Suprapubic skin (tissue), 4 donors: ENCODE data around the gene PASD1. TPM values are rescaled to one million over a fixed set of nuclear protein-coding genes. Genes with fewer than 3 reads are reported as not detected.
A peak's percentile ranks its signal among the peaks of the same experiment; 100 is the strongest.

Experiments
- DNase-seq, 2 donors: peaks; one replicate each; pipeline ENCODE4 v3.0.0-alpha.2; 2019; ENCODE audit warnings: low spot score in 2 of 2
- H3K27ac ChIP-seq: fragments of 200-600 bp; sonication (generic); one replicate; pipeline ENCODE4 v1.5.1; 2019
- H3K27me3 ChIP-seq: fragments of 200-600 bp; sonication (generic); one replicate; pipeline ENCODE4 v1.5.1; 2019
- H3K36me3 ChIP-seq: fragments of 200-600 bp; sonication (generic); one replicate; pipeline ENCODE4 v1.5.1; 2019
- H3K4me1 ChIP-seq: fragments of 200-600 bp; sonication (generic); one replicate; pipeline ENCODE4 v1.5.1; 2019
- H3K4me3 ChIP-seq: fragments of 200-600 bp; sonication (generic); one replicate; pipeline ENCODE4 v1.5.1; 2019; ENCODE audit warnings: mild to moderate bottlenecking
- H3K9me3 ChIP-seq: fragments of 200-600 bp; sonication (generic); one replicate; pipeline ENCODE4 v1.5.1; 2019
- EP300 ChIP-seq: sonication (generic); formaldehyde crosslinking; IDR thresholded peaks from one replicate; pipeline ENCODE4 v1.6.1; 2017; ENCODE audit warnings: antibody characterized with exemption
- POLR2A ChIP-seq, 2 donors: fragments of 450-650 bp; IDR thresholded peaks; one replicate each; pipeline ENCODE4 v1.6.1; 2017; ENCODE audit warnings: antibody characterized with exemption in 2 of 2, mild to moderate bottlenecking in 2 of 2, moderate library complexity in 2 of 2
- POLR2AphosphoS5 ChIP-seq, 3 donors: sonication (generic); formaldehyde crosslinking; IDR thresholded peaks; one replicate each; pipeline ENCODE4 v1.6.1; 2017; ENCODE audit warnings: antibody characterized with exemption in 3 of 3
- WGBS: methylation state at CpG from one replicate; pipeline ENCODE4 v1.1.5; 2018; 5-methylcytosine and 5-hydroxymethylcytosine counted together
- total RNA-seq, 4 donors: library from RNA; depleted of rRNA; stranded (reverse); fragments of >200 nt; gene quantifications; one replicate each; pipeline ENCODE4 v1.1.0, GENCODE V29; 2016
- TF ChIP-seq, protein P1 (sequence below), 2 donors: fragments of 200-600 bp in 1 of 2; fragments of 450-650 bp in 1 of 2; sonication (generic) in 1 of 2; IDR thresholded peaks; one replicate each; pipeline ENCODE4 v1.5.1; 2016 to 2019; ENCODE audit warnings: antibody characterized with exemption in 2 of 2, mild to moderate bottlenecking in 1 of 2, moderate library complexity in 1 of 2

The PASD1 gene
- total RNA-seq, 4 donors from 2014 or later, result not detected

DNA sequence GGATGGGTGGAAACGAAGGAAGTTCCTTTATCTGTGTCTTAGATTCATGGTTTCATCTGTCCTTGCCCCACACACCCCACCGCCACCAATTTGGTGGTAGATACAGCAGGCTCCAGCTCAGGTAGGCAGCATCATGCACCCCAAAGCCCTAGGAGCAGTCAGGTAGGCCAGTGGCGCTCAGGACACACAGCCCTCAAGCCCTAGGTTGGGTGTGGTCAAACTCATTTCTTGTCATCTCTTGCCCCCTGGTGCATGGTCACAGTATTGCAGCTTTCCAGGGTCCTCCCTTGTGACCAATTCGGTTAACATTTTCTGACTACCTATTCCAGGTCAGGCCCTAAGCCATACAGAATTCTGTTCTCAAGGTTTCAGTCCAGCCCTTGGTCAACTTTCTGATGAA is 117.3 kb downstream of the PASD1 start:
- Histone ChIP-seq H3K36me3 (no peaks in the 10 kb centered on the region), H3K4me1 (no peaks in the 10 kb centered on the region), H3K9me3 (no peaks in the 10 kb centered on the region), H3K27ac (no peak overlapping the region), H3K4me3 (no peak overlapping the region), H3K27me3 (no peaks in the 10 kb centered on the region)
- no peak for DNase-seq
- TF ChIP-seq POLR2AphosphoS5 (IDR thresholded peaks at IDR 0.05) (no peak), POLR2A (IDR thresholded peaks at IDR 0.05) (no peak)
- TF ChIP-seq, protein P1, sequence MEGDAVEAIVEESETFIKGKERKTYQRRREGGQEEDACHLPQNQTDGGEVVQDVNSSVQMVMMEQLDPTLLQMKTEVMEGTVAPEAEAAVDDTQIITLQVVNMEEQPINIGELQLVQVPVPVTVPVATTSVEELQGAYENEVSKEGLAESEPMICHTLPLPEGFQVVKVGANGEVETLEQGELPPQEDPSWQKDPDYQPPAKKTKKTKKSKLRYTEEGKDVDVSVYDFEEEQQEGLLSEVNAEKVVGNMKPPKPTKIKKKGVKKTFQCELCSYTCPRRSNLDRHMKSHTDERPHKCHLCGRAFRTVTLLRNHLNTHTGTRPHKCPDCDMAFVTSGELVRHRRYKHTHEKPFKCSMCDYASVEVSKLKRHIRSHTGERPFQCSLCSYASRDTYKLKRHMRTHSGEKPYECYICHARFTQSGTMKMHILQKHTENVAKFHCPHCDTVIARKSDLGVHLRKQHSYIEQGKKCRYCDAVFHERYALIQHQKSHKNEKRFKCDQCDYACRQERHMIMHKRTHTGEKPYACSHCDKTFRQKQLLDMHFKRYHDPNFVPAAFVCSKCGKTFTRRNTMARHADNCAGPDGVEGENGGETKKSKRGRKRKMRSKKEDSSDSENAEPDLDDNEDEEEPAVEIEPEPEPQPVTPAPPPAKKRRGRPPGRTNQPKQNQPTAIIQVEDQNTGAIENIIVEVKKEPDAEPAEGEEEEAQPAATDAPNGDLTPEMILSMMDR (IDR thresholded peaks at IDR 0.05), result peak in 1 of 2 donors; percentile 45
- WGBS, result 48% methylated on average over 4 of the region's 4 CpGs

DNA sequence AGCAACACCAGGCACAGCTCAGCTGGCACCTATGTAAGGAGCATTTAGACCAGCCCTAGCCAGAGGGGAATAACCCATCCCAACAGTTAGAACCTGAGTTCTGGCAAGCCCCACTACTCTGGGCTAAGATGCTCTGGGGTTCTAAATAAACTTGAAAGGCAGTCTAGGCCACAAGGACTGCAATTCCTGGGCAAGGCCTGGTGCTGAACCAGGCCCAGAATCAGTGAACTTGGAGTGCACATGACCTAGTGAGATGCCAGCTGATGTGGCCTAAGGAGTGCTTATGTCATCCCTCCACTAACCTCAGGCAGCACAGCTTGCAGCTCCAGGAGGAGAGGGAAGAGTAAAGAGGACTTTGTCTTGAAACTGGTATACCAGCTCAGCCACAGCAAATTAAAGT is 124.2 kb downstream of the PASD1 start:
- H3K36me3 ChIP-seq, result no peaks in the 10 kb centered on the region
- H3K4me1 ChIP-seq, result no peaks in the 10 kb centered on the region
- DNase-seq, result no peak
- TF ChIP-seq EP300, result no peak
- no peak for TF ChIP-seq POLR2A (IDR thresholded peaks at IDR 0.05)
- TF ChIP-seq, protein P1 (IDR thresholded peaks at IDR 0.05), result no peak
- TF ChIP-seq POLR2AphosphoS5 (IDR thresholded peaks at IDR 0.05), result no peak
- no peaks in the 10 kb centered on the region for H3K9me3 ChIP-seq
- H3K27me3 ChIP-seq, result no peaks in the 10 kb centered on the region
- H3K4me3 ChIP-seq, result no peak overlapping the region
- no peak overlapping the region for H3K27ac ChIP-seq

DNA sequence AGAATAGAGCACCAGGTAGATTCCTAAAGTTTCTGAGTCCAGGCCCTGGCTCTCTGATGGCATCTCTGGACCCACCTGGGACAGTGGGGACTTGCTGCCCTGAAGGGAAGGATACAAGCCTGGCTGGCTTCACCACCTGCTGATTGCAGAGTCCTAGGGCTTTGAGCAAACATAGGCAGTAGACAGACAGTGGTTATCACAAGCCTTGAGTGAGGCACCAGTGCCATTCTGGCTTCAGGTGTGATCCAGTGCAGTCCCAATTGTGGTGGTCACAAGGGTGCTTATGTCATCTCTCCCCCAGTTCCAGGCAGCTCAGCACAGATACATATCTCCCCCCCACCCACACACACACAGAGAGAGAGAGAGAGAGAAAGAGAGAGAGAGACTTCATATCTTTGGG is 125.2 kb downstream of the PASD1 start:
- TF ChIP-seq, protein P1 (IDR thresholded peaks at IDR 0.05), result no peak
- TF ChIP-seq POLR2A (IDR thresholded peaks at IDR 0.05) (no peak), POLR2AphosphoS5 (IDR thresholded peaks at IDR 0.05) (no peak), EP300 (no peak)
- Histone ChIP-seq H3K9me3 (no peaks in the 10 kb centered on the region), H3K4me1 (no peaks in the 10 kb centered on the region), H3K27me3 (no peaks in the 10 kb centered on the region), H3K27ac (no peak overlapping the region), H3K36me3 (no peaks in the 10 kb centered on the region), H3K4me3 (no peak overlapping the region)
- no peak for DNase-seq

DNA sequence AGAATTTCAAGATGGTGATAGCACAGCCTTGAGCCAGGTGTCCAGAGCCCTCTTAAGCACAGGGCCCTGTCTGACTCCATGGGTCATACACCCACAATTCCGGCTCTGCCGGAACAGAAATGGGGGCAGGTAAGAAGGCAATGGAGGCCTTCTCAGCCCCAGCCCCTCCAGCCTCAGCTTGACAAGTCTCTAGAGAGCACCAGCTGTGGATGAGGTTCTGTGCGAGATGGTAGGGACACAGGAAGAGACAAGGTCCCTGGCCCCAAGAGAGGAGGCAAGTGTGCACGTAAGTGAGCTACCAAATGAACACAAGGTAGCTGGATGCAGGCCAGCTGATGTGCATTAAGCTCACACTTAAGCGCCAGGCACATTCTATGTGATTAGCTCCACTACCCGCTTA is 129.3 kb downstream of the PASD1 start:
- no peak for DNase-seq
- Histone ChIP-seq H3K4me1 (peaks cover 4% of the 10 kb centered on the region), H3K9me3 (no peaks in the 10 kb centered on the region), H3K27me3 (peaks cover 7% of the 10 kb centered on the region), H3K4me3 (no peak overlapping the region), H3K36me3 (no peaks in the 10 kb centered on the region), H3K27ac (no peak overlapping the region)
- no peak for TF ChIP-seq POLR2AphosphoS5 (IDR thresholded peaks at IDR 0.05)
- WGBS, result 81% methylated on average over 6 of the region's 6 CpGs

DNA sequence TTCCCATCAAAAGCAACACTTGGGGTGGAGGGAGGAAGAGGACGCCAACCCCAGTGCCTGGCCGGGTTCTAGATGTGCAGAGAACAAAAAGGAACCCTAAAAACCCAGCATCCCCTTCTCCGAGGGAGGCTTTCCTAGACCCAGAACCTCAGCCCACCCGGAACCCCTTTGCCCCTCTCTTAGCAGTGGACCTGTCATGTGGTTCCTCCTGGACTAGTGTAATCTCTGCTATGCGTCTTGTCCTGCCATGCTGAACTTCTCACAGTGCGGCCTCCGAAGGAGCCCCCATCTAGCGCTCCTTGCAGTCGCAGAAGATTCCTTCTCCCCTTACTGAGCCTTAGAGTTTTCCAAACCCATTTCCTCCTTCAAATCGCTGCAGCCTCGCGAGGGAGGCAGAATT is 130.6 kb downstream of the PASD1 start:
- TF ChIP-seq EP300, result no peak
- no peak for TF ChIP-seq POLR2AphosphoS5 (IDR thresholded peaks at IDR 0.05)
- TF ChIP-seq, protein P1 (IDR thresholded peaks at IDR 0.05), result no peak
- no peak for TF ChIP-seq POLR2A (IDR thresholded peaks at IDR 0.05)
- Histone ChIP-seq H3K9me3 (no peaks in the 10 kb centered on the region), H3K36me3 (no peaks in the 10 kb centered on the region), H3K4me1 (peaks cover 4% of the 10 kb centered on the region), H3K27ac (no peak overlapping the region), H3K4me3 (no peak overlapping the region), H3K27me3 (peaks cover 7% of the 10 kb centered on the region)
- DNase-seq, result no peak
- 66% methylated on average over 12 of the region's 12 CpGs for WGBS
